ENCODE measurements around the gene RYR1. TPM values are rescaled to one million over a fixed set of nuclear protein-coding genes. Genes with fewer than 3 reads are reported as not detected.
"Not testable (repeated sequence)": the region's sequence is repeated elsewhere in the genome, so short reads cannot be mapped to it uniquely, and the experiment has no call there.

RYR1 gene
- total and polyA plus RNA-seq, 2 of the 8 experiments (the other 6 are each of a cell fraction or from before 2014, with no cell fraction given): 5.8 to 11.8 TPM

- not testable (repeated sequence) for H2BK20ac ChIP-seq (ENCODE audit: low read length); H4K8ac ChIP-seq (ENCODE audit: extremely low read depth, insufficient read depth, low read length); H3K4ac ChIP-seq (replicated peaks; ENCODE audit: insufficient read length, low read depth, low read length); H3K23ac ChIP-seq (ENCODE audit: insufficient read length); H3K23me2 ChIP-seq (ENCODE audit: low read depth, low read length); H3K9ac ChIP-seq (replicated peaks in 1 of 4; ENCODE audit: extremely low read depth in 1 of 4, low read depth in 3 of 4, low read length in 3 of 4); FAIRE-seq; H3K18ac ChIP-seq (ENCODE audit: extremely low read depth, low read length); H3K14ac ChIP-seq (ENCODE audit: insufficient read length); H3K36me3 ChIP-seq (ENCODE audit: control insufficient read depth in 2 of 4, insufficient read depth in 4 of 4, low read length in 3 of 4); H2AFZ ChIP-seq (ENCODE audit: low read length); H3K9me3 ChIP-seq (ENCODE audit: insufficient read depth in 2 of 2, low read depth in 1 of 2, low read length in 1 of 2); H2BK15ac ChIP-seq (ENCODE audit: low read length); H3K4me2 ChIP-seq (ENCODE audit: insufficient read depth in 1 of 2, low read depth in 2 of 2, low read length in 2 of 2); H3K79me1 ChIP-seq (ENCODE audit: low read depth, low read length); H3K79me2 ChIP-seq (ENCODE audit: control insufficient read depth in 1 of 2, insufficient read depth in 2 of 2, low read length in 2 of 2); H3K27ac ChIP-seq (ENCODE audit: low read depth, low read length); H3K27me3 ChIP-seq (replicated peaks in 1 of 4; ENCODE audit: control insufficient read depth in 3 of 4, extremely low read depth in 1 of 4, insufficient read depth in 3 of 4, low read length in 3 of 4); H4K5ac ChIP-seq (ENCODE audit: insufficient read length, low read depth, low read length); DNase-seq (ENCODE audit: low read depth in 1 of 2, low spot score in 2 of 2); H2BK120ac ChIP-seq (replicated peaks; ENCODE audit: low read depth, low read length); H4K20me1 ChIP-seq (replicated peaks in 1 of 2; ENCODE audit: control insufficient read depth in 1 of 2, insufficient read depth in 2 of 2, low read length in 2 of 2); H3K4me1 ChIP-seq (replicated peaks in 1 of 4; ENCODE audit: control insufficient read depth in 3 of 4, insufficient read depth in 4 of 4, low read length in 3 of 4); H3K4me3 ChIP-seq (ENCODE audit: extremely low read depth in 1 of 4, insufficient read depth in 2 of 4, low read depth in 3 of 4, low read length in 4 of 4); H2AK5ac ChIP-seq (ENCODE audit: low read depth, low read length); H2BK5ac ChIP-seq (ENCODE audit: low read depth, low read length); H3K56ac ChIP-seq (replicated peaks; ENCODE audit: insufficient read length, low read depth, low read length); H4K91ac ChIP-seq (replicated peaks; ENCODE audit: insufficient read length, low read length)
- ChIA-PET CTCF (ENCODE audit: partially characterized antibody) (interaction anchor here (1.3 to 3.2 kb wide), 3 partner anchors 13 to 24 kb away, joined by 4 to 10 read pairs (median 7); partner anchors contain the start of gene FAM98C), POLR2A (ENCODE audit: partially characterized antibody) (interaction anchor here (1.7 kb wide), 1 partner anchor 8 kb away, joined by 8 read pairs; no protein-coding TSS in a partner anchor)
- 91% methylated on average over 11 of the region's 17 CpGs; no CpG with 5 or more reads in 1 of the 2 experiments for WGBS, 2 experiments (ENCODE audit: extremely low coverage in 1 of 2, insufficient coverage in 1 of 2, insufficient read length in 1 of 2, insufficient replicate concordance in 2 of 2, low coverage in 1 of 2, low lambda C conversion rate in 2 of 2, missing lambda C conversion rate in 1 of 2)
- 0 out of 2 replicates have a peak overlapping the region, but pooled peaks have one; percentile 12 for H2BK12ac ChIP-seq (ENCODE audit: low read depth, low read length)
These were observed 6.3 kb upstream of the RYR1 start for GRCh38 chr19:38427035-38427677.
